Neural progenitor cell (in vitro differentiated cells): ENCODE data around the gene CCNY. TPM values are rescaled to one million over a fixed set of nuclear protein-coding genes. Genes with fewer than 3 reads are reported as not detected.

Experiments used
- DNase-seq: peaks from one replicate; pipeline ENCODE4 v3.0.0-alpha.2; 2016; ENCODE audit warnings: low spot score
- H2AFZ ChIP-seq: fragments of 200-600 bp; sonication (generic); replicated peaks from 2 replicates; pipeline ENCODE4 v1.6.1; 2016; ENCODE audit warnings: antibody characterized with exemption
- H3F3A ChIP-seq: fragments of 200-600 bp; sonication (generic); 2 replicates; pipeline ENCODE4 v1.6.1; 2016; ENCODE audit warnings: antibody characterized with exemption, low read depth
- H3K27ac ChIP-seq: fragments of 200-600 bp; sonication (generic); 2 replicates; pipeline ENCODE4 v1.5.1; 2016; ENCODE audit warnings: mild to moderate bottlenecking
- H3K27me3 ChIP-seq: fragments of 200-600 bp; sonication (generic); 2 replicates; pipeline ENCODE4 v1.6.1; 2016; ENCODE audit warnings: mild to moderate bottlenecking, moderate library complexity
- H3K36me3 ChIP-seq: fragments of 200-600 bp; sonication (generic); 2 replicates; pipeline ENCODE4 v1.5.1; 2016
- H3K4me1 ChIP-seq: fragments of 200-600 bp; sonication (generic); 2 replicates; pipeline ENCODE4 v1.6.1; 2016; ENCODE audit warnings: mixed run types
- H3K4me2 ChIP-seq: fragments of 200-600 bp; sonication (generic); 2 replicates; pipeline ENCODE4 v1.6.1; 2016
- H3K4me3 ChIP-seq: fragments of 200-600 bp; sonication (generic); 2 replicates; pipeline ENCODE4 v1.5.1; 2016
- H3K79me2 ChIP-seq: fragments of 200-600 bp; sonication (generic); 2 replicates; pipeline ENCODE4 v1.6.1; 2016; ENCODE audit warnings: low read depth
- H3K9ac ChIP-seq: fragments of 200-600 bp; sonication (generic); 2 replicates; pipeline ENCODE4 v1.6.1; 2016
- H3K9me3 ChIP-seq: fragments of 200-600 bp; sonication (generic); 2 replicates; pipeline ENCODE4 v1.5.1; 2016; ENCODE audit warnings: low read depth
- H4K20me1 ChIP-seq: fragments of 200-600 bp; sonication (generic); 2 replicates; pipeline ENCODE4 v1.6.1; 2016; ENCODE audit warnings: low read depth
- H3K27ac Mint-ChIP-seq: 3 replicates; pipeline ENCODE4 v1.8.0; 2021; ENCODE audit warnings: mixed read lengths
- H3K27me3 Mint-ChIP-seq: 2 replicates; pipeline ENCODE4 v1.8.0; 2022; ENCODE audit warnings: low read depth, mild to moderate bottlenecking, inconsistent platforms, moderate library complexity, mixed read lengths; ENCODE audit not compliant: insufficient read depth
- H3K36me3 Mint-ChIP-seq: 3 replicates; pipeline ENCODE4 v1.8.0; 2021; ENCODE audit warnings: mixed read lengths
- H3K4me1 Mint-ChIP-seq: 3 replicates; pipeline ENCODE4 v1.8.0; 2021; ENCODE audit warnings: mixed read lengths
- H3K4me3 Mint-ChIP-seq: 3 replicates; pipeline ENCODE4 v1.8.0; 2021; ENCODE audit warnings: mild to moderate bottlenecking, moderate library complexity, mixed read lengths
- H3K9me3 Mint-ChIP-seq: 3 replicates; pipeline ENCODE4 v1.8.0; 2020; ENCODE audit warnings: mixed read lengths
- EZH2 ChIP-seq: fragments of 200-600 bp; sonication (generic); IDR thresholded peaks from 2 replicates; pipeline ENCODE4 v1.6.1; 2017; ENCODE audit warnings: antibody characterized with exemption, mild to moderate bottlenecking, moderate library complexity
- EZH2phosphoT487 ChIP-seq: fragments of 200-600 bp; sonication (generic); IDR thresholded peaks from 2 replicates; pipeline ENCODE4 v1.6.1; 2017; ENCODE audit warnings: antibody characterized with exemption
- total RNA-seq: library from RNA; depleted of rRNA; stranded (reverse); fragments of >200 nt; gene quantifications from 2 replicates; pipeline ENCODE4 v1.2.3, GENCODE V29; 2015; ENCODE audit warnings: low replicate concordance
- TF ChIP-seq, protein P1 (sequence below): fragments of 200-600 bp; sonication (generic); IDR thresholded peaks from 2 replicates; pipeline ENCODE4 v1.5.1; 2017; ENCODE audit warnings: antibody characterized with exemption, mild to moderate bottlenecking

Gene CCNY
- total RNA-seq, 1 donor from 2014 or later, result 46.7 TPM

DNA sequence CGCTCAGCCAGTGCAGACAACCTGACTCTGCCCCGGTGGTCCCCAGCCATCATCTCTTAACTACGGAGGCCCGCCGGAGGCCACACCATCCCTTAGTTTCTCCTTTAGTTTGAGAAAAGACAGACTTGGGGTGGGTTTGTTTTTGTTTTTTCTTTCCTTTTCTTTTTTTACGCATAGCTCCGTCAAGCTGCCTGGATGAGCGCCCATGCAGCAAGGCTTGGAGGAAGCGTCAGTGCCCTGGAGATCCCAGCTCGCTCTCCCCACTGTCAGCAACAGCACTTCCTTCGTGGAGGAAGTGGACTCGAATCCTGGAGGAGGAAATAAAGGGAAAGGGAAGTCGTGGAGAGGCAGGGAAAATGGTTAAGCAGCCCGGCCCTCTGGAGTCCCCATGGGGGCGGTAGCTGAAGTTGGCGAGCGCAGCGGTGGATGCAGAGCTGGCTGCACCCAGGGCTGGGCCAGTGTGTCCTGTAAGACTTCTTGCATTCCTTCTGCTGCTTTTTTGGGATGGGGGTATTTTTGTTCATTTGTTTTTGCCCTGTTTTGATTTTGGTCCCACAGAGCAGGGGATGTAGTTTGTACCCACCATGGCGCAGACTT, 232.9 kb downstream of the CCNY start:
- no peaks in the 10 kb centered on the region for H3K9me3 ChIP-seq
- H3K36me3 ChIP-seq, result no peaks in the 10 kb centered on the region
- H4K20me1 ChIP-seq, result no peaks in the 10 kb centered on the region
- no peaks in the 10 kb centered on the region for H3K27me3 ChIP-seq
- Mint-ChIP-seq H3K27me3 (no peaks in the 10 kb centered on the region), H3K9me3 (no peaks in the 10 kb centered on the region), H3K36me3 (peaks cover 19% of the 10 kb centered on the region), H3K27ac (no peak overlapping the region), H3K4me1 (no peaks in the 10 kb centered on the region), H3K4me3 (no peak overlapping the region)
- no peaks in the 10 kb centered on the region for H3K4me1 ChIP-seq
- TF ChIP-seq EZH2 (no peak), EZH2phosphoT487 (no peak)
- TF ChIP-seq, protein P1, sequence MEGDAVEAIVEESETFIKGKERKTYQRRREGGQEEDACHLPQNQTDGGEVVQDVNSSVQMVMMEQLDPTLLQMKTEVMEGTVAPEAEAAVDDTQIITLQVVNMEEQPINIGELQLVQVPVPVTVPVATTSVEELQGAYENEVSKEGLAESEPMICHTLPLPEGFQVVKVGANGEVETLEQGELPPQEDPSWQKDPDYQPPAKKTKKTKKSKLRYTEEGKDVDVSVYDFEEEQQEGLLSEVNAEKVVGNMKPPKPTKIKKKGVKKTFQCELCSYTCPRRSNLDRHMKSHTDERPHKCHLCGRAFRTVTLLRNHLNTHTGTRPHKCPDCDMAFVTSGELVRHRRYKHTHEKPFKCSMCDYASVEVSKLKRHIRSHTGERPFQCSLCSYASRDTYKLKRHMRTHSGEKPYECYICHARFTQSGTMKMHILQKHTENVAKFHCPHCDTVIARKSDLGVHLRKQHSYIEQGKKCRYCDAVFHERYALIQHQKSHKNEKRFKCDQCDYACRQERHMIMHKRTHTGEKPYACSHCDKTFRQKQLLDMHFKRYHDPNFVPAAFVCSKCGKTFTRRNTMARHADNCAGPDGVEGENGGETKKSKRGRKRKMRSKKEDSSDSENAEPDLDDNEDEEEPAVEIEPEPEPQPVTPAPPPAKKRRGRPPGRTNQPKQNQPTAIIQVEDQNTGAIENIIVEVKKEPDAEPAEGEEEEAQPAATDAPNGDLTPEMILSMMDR, result no peak
- no peak overlapping the region for H2AFZ ChIP-seq
- H3K27ac ChIP-seq, result no peak overlapping the region
- no peaks in the 10 kb centered on the region for H3K79me2 ChIP-seq
- no peak overlapping the region for H3K4me3 ChIP-seq
- no peak overlapping the region for H3K9ac ChIP-seq
- no peak for DNase-seq
- H3F3A ChIP-seq, result no peaks in the 10 kb centered on the region
- H3K4me2 ChIP-seq, result no peak overlapping the region

DNA sequence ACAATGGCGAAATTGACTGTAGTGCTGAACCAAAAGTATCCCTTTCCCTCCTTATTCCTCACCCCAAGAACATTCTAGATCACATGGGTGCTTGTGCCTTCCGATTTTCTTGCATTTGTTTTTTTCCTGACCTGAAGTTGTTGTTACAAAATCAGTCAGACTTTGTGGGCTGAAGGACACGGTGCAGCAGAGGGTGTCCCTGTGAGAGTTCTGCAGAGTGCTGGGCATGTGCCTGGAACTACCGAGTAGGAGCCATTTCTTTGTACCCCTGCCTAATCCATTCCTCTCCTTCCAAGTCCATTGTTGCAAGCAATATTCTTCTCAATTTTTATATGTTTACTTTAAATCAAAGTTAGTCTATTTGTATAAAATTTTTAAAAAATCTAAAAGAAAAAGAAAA, 233.5 kb downstream of the CCNY start:
- Histone ChIP-seq H4K20me1 (no peaks in the 10 kb centered on the region), H3K36me3 (no peaks in the 10 kb centered on the region), H2AFZ (no peak overlapping the region), H3K27ac (no peak overlapping the region), H3K9ac (no peak overlapping the region), H3K27me3 (no peaks in the 10 kb centered on the region), H3K4me2 (no peak overlapping the region), H3K9me3 (no peaks in the 10 kb centered on the region), H3K79me2 (no peaks in the 10 kb centered on the region), H3K4me3 (no peak overlapping the region), H3K4me1 (no peaks in the 10 kb centered on the region), H3F3A (no peaks in the 10 kb centered on the region)
- Mint-ChIP-seq H3K27me3 (no peaks in the 10 kb centered on the region), H3K27ac (no peak overlapping the region), H3K36me3 (peaks cover 19% of the 10 kb centered on the region), H3K4me1 (no peaks in the 10 kb centered on the region), H3K4me3 (no peak overlapping the region), H3K9me3 (no peaks in the 10 kb centered on the region)
- no peak for DNase-seq
- TF ChIP-seq EZH2phosphoT487 (no peak), EZH2 (no peak)
- TF ChIP-seq, protein P1, result no peak

DNA sequence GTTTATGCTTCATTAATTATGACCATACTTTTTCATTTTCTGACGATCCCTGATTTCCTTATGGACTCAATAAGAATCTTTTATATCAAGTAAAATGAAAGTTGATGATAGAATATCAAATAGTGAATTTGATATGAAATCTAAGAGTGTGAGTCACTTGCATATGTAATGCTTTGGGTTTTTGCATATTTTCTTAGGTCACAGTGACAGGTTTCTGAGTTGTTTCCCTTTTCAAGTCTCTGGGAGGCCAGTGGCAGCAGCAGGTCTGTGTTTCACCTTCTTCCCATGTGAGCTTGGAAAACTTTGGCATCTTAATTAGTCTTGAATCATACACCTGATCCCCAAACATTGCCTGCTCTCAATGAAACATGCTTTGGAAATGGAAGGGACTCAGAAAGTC, 234.1 kb downstream of the CCNY start:
- no peaks in the 10 kb centered on the region for H3K36me3 ChIP-seq
- no peak overlapping the region for H3K4me2 ChIP-seq
- no peaks in the 10 kb centered on the region for H3K9me3 ChIP-seq
- no peaks in the 10 kb centered on the region for H3K9me3 Mint-ChIP-seq
- no peak overlapping the region for H3K27ac ChIP-seq
- TF ChIP-seq, protein P1, result no peak
- no peak for TF ChIP-seq EZH2
- TF ChIP-seq EZH2phosphoT487, result no peak
- H3F3A ChIP-seq, result no peaks in the 10 kb centered on the region
- H4K20me1 ChIP-seq, result no peaks in the 10 kb centered on the region
- H3K36me3 Mint-ChIP-seq, result peaks cover 21% of the 10 kb centered on the region
- H3K79me2 ChIP-seq, result no peaks in the 10 kb centered on the region
- no peaks in the 10 kb centered on the region for H3K27me3 ChIP-seq
- H3K9ac ChIP-seq, result no peak overlapping the region
- H3K4me3 Mint-ChIP-seq, result no peak overlapping the region
- no peaks in the 10 kb centered on the region for H3K4me1 ChIP-seq
- H3K27me3 Mint-ChIP-seq, result no peaks in the 10 kb centered on the region
- H3K27ac Mint-ChIP-seq, result no peak overlapping the region
- DNase-seq, result no peak
- no peak overlapping the region for H3K4me3 ChIP-seq
- H2AFZ ChIP-seq, result no peak overlapping the region
- no peaks in the 10 kb centered on the region for H3K4me1 Mint-ChIP-seq
